T follicular helper cell (primary cell): ENCODE data around the gene RGS9.
"Not testable (repeated sequence)": the region's sequence is repeated elsewhere in the genome, so short reads cannot be mapped to it uniquely, and the experiment has no call there.

ENCODE experiments used
- DNase-seq: peaks from one replicate; pipeline ENCODE4 v3.0.0-alpha.2; 2020; ENCODE audit warnings: low read depth

The RGS9 gene

DNA sequence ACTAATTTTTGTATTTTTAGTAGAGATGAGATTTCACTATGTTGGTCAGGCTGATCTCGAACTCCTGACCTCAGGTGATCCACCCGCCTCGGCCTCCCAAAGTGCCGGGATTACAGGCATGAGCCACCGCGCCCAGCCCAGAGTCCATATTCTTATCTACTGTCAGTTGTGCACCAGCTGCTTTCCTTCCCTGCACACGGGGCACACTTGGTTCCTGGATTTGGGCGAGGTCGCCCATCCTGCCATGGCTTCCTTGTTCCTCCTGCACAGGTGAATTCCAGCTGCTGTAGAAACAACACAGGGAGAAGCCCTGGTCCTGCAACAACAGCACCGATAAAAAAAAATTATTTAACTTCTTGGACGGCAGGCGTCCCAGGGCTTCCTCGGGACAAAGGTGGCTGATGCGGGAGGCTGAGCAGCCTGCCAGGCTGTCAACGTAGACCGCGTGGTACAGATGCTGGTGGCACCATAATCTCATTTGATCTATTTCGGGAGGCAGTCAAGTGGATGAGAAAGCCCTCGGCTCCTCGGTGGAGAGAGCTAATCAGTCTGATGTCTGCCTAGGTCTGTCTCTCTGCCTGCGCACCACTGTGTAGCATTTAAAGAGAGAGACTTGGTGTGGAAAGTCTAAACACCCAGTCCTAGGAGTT is 19.1 kb downstream of the RGS9 start:
- DNase-seq = no peak

DNA sequence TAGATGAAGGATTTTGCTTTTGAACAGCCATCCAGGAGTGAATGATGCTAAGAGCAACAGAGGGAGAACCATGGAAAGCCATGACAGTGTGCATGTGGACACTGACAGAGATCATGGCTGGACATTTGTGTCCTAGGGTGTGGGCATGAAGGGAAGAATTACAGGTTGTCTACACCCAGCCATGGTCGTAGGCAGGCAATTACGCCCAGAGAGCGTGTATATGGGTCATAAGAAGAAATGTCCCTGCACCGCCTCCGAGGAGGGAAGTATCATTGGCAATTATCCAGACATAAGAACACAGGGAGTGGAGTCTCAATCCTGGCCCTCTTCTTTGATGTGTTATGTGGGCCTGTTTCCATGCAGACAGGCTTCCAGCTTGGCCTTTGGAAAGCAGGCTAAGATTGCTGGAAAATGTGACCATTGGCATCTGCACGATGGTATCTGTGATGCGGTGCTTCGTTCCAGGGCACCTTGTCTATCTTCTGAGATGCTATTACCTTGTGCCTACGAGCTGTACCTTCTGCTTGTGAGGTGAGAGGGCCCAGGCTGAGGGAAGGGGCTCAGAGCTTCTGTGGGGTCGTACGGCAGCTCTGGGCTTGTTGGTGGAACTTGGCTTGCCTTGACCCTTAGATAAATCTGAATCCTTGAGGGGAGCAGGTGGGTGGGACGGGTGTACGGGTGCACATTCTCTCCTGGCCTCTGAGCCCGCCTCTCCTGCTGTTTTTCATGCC is 19.8 kb downstream of the RGS9 start:
- DNase-seq = no peak

DNA sequence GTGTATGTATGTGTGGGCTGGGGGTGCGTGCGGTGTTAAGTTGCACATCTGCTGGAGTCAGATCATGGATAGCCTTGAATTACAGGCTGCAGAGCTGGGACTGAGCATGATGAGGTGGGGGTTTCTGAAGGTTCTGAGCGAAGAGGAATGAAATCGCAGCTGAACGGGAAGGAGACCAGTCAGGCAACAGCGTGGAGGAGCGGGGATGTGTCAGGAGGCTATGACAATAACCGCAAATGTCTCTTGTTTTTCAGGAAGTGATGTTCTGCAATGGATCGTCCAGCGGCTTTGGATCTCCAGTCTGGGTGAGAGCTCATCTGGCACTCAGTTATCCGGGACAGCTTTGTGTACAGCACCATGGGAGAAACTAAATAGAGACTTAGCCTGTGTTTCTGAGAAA is 20.9 kb downstream of the RGS9 start:
- DNase-seq = no peak

DNA sequence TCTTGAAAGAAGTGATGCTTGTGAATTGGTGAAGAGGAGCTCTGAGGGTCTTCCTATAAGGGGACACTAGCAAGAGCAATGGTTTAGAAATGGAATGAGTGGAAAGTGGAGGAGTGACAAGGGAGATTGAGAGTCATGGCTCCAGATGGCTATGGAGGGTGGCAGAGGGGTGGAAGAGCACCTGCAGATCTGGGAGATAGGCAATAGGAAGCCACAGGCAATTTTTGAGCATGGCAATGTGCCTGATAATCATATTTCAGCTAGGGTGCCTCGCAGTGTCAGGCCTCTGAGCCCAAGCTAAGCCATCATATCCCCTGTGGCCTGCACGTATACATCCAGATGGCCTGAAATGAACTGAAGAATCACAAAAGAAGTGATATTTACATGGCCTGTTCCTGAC is 21.5 kb downstream of the RGS9 start:
- no peak for DNase-seq

DNA sequence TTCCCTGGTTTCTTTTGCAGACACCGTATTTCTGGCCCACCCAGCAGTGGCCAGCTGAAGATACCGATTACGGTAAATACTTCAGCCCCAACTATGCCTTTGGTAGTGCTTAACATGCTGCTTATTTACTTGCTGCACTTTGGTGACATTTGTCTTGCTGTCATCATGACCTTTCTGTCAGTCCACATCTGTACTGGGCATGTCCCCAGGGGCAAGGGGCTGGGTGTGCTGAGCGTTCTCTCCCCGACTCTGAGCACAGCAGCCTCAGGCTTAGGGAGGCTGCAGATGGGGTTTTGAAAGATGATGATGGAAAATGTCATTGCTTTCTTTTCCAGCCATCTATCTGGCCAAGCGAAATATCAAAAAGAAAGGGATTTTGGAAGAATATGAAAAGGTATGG is 23.3 kb downstream of the RGS9 start:
- no peak for DNase-seq

DNA sequence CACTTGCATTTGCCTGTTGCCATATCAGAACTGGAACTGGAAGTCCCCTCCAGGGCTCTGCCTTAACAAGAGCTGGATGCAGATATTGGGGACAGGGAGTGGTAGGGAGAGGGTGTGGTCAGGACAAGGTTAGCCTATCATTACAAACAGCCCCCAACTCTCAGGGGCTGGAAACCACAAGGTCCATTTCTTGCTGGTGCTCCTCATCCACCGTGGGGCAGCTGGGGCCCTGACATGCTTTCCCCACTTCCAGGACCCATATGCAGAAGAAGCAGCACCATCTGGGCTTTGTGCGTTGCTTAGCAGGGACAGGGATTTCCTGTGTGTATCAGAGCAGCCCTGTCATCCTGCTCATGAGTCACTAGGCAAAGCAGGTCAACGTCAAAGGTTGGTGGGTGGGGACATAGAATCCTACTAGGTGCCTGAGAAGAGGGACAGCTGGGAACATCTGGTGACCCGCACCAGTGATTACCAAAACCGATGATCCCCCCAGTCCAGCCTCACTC is 26.9 kb downstream of the RGS9 start:
- DNase-seq = no peak

DNA sequence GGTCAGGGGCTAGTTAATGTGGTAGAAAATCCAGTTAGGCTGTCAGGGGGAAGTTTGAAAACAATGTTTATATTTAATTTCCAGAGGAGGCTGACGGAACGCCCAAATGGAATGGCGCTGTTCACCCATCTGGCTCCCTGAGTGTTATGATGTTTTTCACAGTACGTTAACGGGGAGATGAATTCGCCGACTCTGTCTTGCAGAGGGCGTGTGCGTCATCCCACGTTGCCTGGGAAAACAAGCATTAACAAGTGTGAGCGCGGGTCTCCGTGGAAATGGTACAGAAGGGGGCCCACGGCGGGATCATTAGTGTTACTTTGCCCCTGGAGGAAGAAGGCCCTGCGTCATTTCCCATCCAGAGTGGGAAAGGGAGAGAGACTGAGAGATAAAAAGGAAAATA is 29.6 kb downstream of the RGS9 start:
- DNase-seq = no peak

DNA sequence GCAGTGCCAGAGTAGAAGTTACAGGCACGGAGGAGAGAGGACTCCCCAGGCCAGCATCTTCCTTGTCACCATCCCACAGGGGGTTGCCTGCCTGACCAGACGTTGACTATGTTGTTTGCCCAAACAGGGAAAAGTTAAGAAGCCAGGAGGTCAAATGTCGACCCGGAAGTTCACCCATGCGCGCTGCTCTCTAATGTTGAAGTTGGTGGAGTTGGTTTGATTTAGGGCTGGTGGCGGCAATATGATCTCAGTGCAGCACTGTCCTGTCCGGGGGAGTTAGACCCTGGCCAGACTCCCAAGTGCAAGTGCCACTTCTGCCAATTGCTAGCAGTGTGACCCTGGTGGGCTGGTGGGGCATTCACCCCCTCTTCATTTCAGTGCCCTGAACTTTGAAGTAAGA is 30.4 kb downstream of the RGS9 start:
- DNase-seq = no peak

DNA sequence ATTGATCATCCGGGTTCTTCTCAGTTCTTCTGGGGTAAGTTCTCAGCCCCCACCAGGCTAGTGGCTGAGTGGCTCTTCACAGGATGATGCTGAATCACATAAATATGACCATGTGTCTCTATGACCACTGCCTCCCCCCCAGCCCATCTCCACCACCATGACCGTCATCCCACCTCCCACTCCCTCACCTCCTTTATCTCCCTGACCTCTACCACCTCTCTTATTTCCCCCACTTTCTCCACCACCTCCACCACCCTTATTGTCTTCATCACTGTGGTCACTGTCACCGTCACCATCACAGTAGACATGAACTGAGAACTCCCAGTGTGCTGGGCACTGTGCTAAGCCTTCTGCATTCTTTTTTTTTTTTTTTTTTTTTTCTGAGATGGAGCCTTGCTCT is 32.5 kb downstream of the RGS9 start:
- no peak for DNase-seq

DNA sequence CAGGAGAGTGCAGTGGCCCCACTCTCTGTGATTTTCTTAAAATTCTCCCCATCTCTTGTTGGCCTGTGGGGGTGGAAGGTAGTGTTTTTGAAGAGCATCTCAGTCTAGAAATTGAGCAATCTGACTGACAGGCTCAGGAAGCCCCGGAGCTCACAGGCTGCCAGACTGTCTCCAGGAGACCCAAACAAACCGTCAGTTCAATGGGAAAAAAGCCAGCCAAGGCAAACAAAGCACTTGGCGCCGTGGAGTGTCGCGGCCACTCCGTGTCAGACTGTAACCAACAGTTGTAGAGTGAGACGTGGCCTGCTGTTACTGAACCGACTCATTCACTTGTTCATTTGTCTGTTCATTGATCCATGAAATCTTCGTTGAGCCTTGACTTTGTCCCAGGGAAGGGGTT is 33.7 kb downstream of the RGS9 start:
- DNase-seq = no peak

DNA sequence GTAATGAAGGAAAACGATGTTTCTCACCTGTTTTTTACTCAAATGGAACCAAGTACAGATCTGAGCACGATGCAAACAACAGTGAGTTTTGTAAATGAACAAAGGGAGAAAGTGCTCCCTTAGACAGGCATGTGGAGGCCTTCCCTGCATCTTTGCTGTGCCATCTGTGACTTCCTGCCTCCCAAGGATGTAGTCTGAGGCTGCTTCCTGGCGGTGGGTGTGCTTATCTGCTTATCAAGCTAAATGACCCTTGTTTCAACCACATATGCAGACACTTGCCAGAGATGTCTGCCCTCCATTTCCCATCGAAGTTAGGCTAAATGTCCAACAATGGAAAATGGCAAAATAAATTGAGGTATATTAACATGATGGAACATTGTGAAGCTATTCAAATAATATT is 34.6 kb downstream of the RGS9 start:
- no peak for DNase-seq

DNA sequence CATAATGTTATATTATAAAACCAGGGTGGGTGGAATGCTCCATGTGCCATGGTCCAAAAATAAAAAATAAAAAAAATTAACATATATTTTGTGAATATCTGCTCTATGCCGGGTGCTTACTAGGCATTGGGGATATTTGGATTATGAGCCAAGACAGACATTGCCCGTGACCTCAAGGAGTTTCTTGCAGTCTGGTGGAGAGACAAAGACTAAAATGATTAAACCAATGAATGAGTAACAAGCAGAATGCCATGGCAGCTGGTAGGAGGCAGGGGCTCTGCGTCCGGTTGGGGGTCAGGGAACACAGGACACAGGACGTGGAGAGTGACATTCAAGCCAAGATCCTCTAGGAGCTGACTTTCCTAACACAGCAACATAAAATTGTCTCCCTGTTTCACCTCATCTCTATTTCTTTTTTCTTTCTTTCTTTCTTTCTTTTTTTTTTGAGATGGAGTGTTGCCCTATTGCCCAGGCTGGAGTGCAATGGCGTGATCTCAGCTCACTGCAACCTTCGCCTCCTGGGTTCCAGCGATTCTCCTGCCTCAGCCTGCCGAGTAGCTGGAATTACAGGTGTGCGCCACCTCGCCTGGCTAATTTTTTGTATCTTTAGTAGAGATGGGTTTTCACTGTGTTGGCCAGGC is 35.4 kb downstream of the RGS9 start:
- DNase-seq = no peak

DNA sequence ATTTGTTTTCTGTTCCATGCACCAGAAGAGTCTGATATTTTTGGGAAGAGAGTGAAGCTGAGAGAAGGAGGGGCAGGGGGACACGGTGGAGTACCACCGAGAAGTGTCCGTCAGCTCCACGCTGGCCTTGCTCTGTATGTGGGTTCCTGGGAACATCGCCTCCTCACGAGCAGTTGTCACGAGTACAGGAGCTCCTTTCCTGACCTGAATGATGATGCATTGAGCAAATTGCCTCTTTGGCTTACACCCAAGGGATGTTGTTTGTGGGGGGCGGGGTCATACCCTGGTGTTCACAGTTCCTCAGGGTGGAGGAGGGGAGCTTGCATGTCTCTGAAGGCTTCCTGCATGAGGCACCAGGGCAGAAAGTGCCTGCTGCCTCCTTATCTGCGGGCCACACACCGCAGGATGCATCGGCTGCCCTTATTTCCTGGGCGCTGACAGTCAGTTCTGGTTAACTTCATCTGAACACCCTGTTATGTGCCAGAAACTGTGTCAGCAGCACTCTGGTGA is 36.2 kb downstream of the RGS9 start:
- peak; percentile 28 for DNase-seq

DNA sequence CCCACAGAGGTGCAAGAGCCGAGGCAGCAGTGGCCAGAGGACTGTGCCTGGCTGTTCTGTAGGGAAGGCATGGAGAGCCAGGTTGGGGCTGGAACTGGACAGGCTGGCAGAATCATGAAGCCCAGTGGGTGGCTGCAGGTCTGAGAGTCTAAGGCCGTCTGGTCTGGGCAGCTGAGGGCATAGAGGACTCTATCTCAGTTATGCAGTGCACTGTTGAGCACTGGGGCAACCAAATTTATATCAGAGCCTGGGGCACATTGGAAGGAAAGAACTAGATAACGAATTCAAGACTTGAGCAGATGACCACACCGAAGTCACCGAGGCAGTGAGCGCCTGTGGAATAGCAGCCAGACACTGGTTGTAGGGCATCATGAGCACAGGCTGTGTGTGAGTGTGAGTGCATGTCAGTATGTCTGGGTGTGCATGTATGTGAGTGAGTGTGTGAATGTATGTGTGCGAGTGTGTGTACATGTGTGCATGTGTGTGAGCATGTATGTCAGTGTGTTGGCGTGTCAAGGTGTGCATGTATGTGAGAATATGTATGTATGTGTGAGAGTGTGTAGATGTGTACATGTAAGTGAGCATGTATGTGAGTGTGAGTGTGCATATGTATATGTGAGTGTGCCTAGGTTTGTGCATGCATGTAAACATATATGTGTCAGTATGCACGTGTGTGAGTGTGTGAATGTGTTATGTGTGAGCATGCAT is 37.0 kb downstream of the RGS9 start:
- no peak for DNase-seq

DNA sequence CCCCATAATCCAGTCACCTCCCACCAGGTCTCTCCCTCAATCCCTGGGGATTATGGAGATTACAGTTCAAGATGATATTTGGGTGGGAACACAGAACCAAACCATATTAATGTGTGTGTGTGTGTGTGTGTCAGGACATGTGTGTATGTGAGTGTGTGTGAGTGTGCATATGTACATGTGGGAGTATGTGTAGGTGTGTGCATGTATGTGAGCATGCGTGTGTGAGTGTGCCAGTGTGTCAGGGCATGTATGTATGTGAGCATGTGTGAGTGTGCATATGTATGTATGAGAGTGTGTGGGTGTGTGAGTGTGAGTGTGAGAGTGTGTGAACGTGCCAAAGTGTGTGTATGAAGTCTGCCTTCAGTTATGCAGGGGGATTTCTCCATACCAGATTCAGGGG is 37.8 kb downstream of the RGS9 start:
- no peak for DNase-seq

DNA sequence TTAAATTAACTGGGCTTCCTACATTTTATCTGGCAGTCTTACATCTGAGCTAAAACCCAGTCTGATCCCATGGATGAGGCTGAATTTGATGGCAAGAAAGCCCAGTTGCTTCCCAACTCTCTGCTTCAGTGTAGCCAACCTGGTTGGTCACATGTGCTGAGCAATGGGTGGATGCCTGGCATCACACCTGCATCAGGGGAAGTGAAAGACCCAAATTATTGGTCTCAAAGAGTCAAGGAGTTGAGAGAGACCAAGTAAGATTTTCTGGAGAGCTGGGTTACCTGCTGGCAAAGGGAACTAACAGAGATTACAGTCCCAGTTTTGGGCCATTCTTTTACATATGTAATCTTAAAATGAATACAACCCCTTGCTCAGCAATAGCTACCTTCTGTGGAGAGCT is 38.8 kb downstream of the RGS9 start:
- DNase-seq = no peak

DNA sequence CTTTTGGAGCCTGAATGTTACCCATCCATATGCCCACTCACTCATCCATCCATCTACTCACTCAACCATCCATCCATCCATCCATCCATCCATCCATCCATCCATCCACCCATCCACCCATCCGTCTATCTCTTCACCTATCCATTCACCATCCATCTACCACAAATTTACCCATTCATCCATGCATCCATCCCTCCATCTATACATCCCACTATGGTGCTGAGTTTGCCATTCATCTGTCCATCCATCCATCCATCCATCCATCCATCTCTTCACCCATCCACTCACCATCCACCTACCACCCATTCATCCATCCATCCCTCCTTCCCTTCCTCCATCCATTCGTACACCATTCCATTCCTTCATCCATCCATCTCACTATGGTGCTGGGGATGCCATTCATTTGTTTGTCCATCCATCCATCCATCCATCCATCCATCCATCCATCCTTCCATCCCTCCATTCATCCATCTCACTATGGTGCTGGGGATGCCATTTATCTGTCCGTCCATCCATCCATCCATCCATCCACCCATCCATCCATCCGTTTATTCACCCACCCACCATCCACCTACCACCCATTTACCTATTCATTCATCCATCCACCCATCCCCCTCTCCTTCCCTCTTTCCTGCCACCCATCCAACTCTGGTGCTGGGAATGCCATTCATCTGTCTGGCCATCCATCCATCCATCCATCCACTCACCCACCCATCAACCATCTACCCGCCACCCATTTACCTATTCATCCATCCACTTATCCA is 39.7 kb downstream of the RGS9 start:
- no peak for DNase-seq

DNA sequence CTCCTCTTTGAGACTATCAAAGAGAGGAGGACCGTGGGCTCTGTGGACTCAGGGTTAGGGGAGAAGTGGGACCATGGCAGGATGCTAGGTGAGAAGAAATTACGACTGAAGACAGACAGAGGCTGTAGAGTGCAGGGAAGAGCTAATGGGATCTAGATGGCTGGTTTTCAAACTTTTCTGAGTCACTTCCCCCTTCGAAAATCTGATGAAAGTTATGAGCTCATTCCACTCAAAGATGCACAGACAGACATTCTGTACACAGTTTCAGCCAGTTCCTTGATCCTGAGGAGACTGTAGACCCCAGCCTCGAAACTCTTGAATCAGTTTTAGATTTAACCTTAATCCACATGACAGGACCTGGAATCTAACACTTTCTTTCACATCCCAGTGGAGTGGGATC is 40.7 kb downstream of the RGS9 start:
- DNase-seq = no peak

DNA sequence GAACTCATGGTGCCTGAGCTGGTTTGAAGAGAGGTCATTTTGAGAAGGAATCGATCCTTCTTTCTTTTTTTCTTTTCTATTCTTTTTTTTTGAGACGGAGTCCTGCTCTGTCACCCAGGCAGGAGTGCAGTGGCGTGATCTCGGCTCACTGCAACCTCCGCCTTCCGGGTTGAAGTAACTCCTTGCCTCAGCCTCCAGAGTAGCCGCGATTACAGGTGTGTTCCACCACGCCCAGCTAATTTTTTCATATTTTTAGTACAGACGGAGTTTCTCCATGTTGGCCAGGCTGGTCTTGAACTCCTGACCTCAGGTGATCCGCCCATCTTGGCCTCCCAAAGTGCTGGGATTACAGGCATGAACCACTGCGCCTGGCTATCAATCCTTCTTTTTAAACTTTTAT is 43.1 kb downstream of the RGS9 start:
- DNase-seq = not testable (repeated sequence)

DNA sequence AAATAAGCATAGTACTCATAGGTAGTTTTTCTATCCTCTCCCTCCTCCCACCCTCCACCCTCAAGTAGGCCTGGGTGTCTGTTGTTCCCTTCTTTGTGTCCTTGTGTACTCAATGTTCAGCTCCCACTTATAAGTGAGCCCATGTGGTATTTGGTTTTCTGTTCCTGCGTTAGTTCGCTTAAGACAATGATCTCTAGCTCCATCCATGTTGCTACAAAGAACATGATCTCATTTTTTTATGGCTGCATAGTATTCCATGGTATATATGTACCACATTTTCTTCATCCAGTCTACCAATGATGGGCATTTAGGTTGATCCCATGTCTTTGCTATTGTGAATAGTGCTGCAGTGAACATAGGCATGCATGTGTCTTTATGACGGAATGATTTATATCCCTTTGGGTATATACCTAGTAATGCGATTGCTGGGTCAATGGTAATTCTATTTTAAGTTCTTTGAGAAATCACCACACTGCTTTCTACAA is 43.6 kb downstream of the RGS9 start:
- DNase-seq = not testable (repeated sequence)

DNA sequence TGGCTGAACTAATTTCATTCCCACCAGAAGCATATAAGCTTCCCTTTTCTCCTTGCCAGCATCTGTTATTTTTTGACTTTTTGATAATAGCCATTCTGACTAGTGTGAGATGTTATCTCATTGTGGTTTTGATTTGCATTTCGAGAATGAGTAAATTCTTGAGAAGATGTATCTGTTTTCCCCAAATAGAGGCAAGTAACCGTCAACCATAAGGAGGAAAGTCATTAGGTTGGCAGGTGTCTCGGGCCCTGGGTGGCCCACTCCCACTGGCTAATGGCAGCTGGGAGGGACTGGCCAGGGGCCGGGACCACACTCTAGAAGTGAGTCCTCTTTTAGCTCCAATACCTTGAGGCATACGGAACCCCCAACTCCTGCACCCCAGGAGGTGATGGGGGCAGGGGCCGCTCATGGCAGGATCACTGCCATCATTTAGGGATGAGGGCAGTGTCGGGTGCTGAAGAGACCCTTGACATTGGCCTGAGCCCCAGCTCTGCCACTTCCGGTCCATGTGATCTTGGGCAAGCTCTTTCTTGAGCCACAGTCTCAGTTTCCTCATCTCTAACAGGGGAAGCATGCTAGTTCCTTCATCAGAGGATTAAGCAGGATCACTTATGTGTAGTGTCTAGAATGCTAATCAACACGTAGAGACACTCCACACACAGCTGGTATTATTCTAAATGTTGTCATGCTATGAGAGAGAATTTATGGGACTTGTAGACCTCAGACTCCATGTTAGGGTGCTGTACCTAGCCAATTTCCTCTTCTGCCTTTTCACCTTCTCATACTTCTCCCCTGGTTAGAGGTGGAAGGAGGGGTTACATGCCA is 44.3 kb downstream of the RGS9 start:
- no peak for DNase-seq
